OCI-LY7 (cell line): Measurements from ENCODE around the gene FAF2. TPM values are rescaled to one million over a fixed set of nuclear protein-coding genes. Genes with fewer than 3 reads are reported as not detected.

Experiments used
- BruUV-seq: library from RNA; stranded (reverse); fragments of 400-500 nt; replicated peaks from 2 replicates; lab custom pipeline; 2021; lab: Mats Ljungman, UMichigan
- CTCF ChIA-PET: fragments of 300-600 bp; sonication (Branson Sonifier 250); formaldehyde crosslinking; loops from one replicate; lab custom pipeline; 2022; ENCODE audit warnings: antibody characterized with exemption; ENCODE audit not compliant: unreplicated experiment; lab: Charles Lee
- POLR2A ChIA-PET: fragments of 300-600 bp; sonication (Branson Sonifier 250); formaldehyde crosslinking; loops from one replicate; lab custom pipeline; 2022; ENCODE audit warnings: antibody characterized with exemption; lab: Charles Lee
- DNase-seq: peaks from one replicate; pipeline ENCODE4 v3.0.0-alpha.2; 2015; ENCODE audit warnings: low spot score
- H2AFZ ChIP-seq: fragments of 200-600 bp; sonication (generic), shearing (Covaris generic); 2 replicates; pipeline ENCODE4 v1.6.1; 2014; ENCODE audit warnings: mild to moderate bottlenecking, antibody characterized with exemption, low read length, moderate library complexity
- H3K27ac ChIP-seq: fragments of 200-600 bp; sonication (generic); 2 replicates; pipeline ENCODE4 v1.5.1; 2014; ENCODE audit warnings: mixed run types, low read depth, mild to moderate bottlenecking, moderate library complexity, low read length, inconsistent platforms; ENCODE audit not compliant: poor library complexity, severe bottlenecking
- H3K36me3 ChIP-seq: fragments of 200-600 bp; sonication (generic); 2 replicates; pipeline ENCODE4 v1.6.1; 2014; ENCODE audit warnings: mild to moderate bottlenecking, antibody characterized with exemption, low read length, moderate library complexity, mixed read lengths; ENCODE audit not compliant: insufficient read depth
- H3K4me1 ChIP-seq: fragments of 200-600 bp; sonication (generic); 2 replicates; pipeline ENCODE4 v1.5.1; 2014; ENCODE audit warnings: mild to moderate bottlenecking, low read length; ENCODE audit not compliant: insufficient read depth, poor library complexity, severe bottlenecking
- H3K4me2 ChIP-seq: fragments of 200-600 bp; sonication (generic); 2 replicates; pipeline ENCODE4 v1.6.1; 2014; ENCODE audit warnings: mild to moderate bottlenecking, low read length
- H3K4me3 ChIP-seq: fragments of 200-600 bp; sonication (generic); 2 replicates; pipeline ENCODE4 v1.5.1; 2014; ENCODE audit warnings: mild to moderate bottlenecking, low read depth, low read length; ENCODE audit not compliant: poor library complexity, severe bottlenecking
- H3K79me2 ChIP-seq: fragments of 200-600 bp; sonication (generic); 2 replicates; pipeline ENCODE4 v1.6.1; 2016; ENCODE audit warnings: low read depth, mild to moderate bottlenecking, low read length, moderate library complexity, mixed read lengths; ENCODE audit not compliant: insufficient read depth
- H3K9me2 ChIP-seq: fragments of 200-600 bp; sonication (generic); 2 replicates; pipeline ENCODE4 v1.6.1; 2016; ENCODE audit warnings: mild to moderate bottlenecking, low read length, mixed read lengths; ENCODE audit not compliant: insufficient read depth
- H3K9me3 ChIP-seq: fragments of 200-600 bp; sonication (generic); 2 replicates; pipeline ENCODE4 v1.6.1; 2014; ENCODE audit warnings: mild to moderate bottlenecking, mixed run types, low read length, mixed read lengths
- H4K20me1 ChIP-seq: fragments of 200-600 bp; sonication (generic); 2 replicates; pipeline ENCODE4 v1.6.1; 2014; ENCODE audit warnings: mild to moderate bottlenecking, antibody characterized with exemption, low read length, moderate library complexity, mixed read lengths; ENCODE audit not compliant: insufficient read depth
- EZH2phosphoT487 ChIP-seq: fragments of 200-600 bp; sonication (generic); IDR thresholded peaks from 2 replicates; pipeline ENCODE4 v1.6.1; 2018; ENCODE audit warnings: low read depth, borderline replicate concordance, mild to moderate bottlenecking, mixed run types, antibody characterized with exemption, low read length, moderate library complexity, mixed read lengths
- intact Hi-C: fragments of 100-400 bp; cut with micrococcal nuclease; formaldehyde crosslinking; loops from one replicate; pipeline ENCODE4 v1.10.0; 2022; ENCODE audit not compliant: unreplicated experiment
- total RNA-seq, 2 experiments: library from RNA; depleted of rRNA in 1 of 2; stranded (reverse); fragments of >200 nt in 1 of 2; shearing (Covaris generic) in 1 of 2; gene quantifications; 2 replicates each; pipeline ENCODE4 v1.2.3, GENCODE V29; 2014 to 2022
- TF ChIP-seq, protein P1 (sequence below): fragments of 200-600 bp; sonication (generic); conservative IDR thresholded peaks from 2 replicates; pipeline ENCODE4 v1.5.1; 2014; ENCODE audit warnings: mild to moderate bottlenecking, antibody characterized with exemption, low read length, moderate library complexity, mixed read lengths

FAF2 gene
- total RNA-seq, 2 experiments from 2014 or later = 36.9 to 49.7 TPM

DNA sequence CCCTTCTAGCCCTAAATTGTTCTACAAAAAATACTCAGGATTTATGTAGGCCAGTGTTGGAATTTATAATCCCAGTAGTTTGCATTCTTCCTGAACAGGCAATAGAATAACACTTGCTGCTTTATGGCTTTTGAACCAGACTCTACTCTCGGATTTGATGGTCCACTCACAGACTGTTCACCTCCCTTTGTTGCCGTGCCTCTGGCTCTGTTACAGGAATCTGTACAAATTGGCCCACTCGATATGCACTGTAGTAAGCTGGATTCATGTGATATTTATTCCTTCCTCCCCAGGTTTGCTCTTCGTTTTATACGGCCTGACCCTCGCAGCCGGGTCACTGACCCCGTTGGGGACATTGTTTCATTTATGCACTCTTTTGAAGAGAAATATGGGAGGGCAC lies 43.7 kb downstream of the FAF2 start:
- ChIA-PET POLR2A (no interaction called here), CTCF (no interaction called here)
- H4K20me1 ChIP-seq = no peaks in the 10 kb centered on the region
- TF ChIP-seq, protein P1, sequence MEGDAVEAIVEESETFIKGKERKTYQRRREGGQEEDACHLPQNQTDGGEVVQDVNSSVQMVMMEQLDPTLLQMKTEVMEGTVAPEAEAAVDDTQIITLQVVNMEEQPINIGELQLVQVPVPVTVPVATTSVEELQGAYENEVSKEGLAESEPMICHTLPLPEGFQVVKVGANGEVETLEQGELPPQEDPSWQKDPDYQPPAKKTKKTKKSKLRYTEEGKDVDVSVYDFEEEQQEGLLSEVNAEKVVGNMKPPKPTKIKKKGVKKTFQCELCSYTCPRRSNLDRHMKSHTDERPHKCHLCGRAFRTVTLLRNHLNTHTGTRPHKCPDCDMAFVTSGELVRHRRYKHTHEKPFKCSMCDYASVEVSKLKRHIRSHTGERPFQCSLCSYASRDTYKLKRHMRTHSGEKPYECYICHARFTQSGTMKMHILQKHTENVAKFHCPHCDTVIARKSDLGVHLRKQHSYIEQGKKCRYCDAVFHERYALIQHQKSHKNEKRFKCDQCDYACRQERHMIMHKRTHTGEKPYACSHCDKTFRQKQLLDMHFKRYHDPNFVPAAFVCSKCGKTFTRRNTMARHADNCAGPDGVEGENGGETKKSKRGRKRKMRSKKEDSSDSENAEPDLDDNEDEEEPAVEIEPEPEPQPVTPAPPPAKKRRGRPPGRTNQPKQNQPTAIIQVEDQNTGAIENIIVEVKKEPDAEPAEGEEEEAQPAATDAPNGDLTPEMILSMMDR = no peak
- TF ChIP-seq EZH2phosphoT487 = no peak
- H3K4me1 ChIP-seq = no peaks in the 10 kb centered on the region
- H3K4me2 ChIP-seq = no peak overlapping the region
- H3K4me3 ChIP-seq = no peak overlapping the region
- no TSS peak for BruUV-seq
- H3K36me3 ChIP-seq = peaks cover 95% of the 10 kb centered on the region
- no peak overlapping the region for H3K27ac ChIP-seq
- H3K9me3 ChIP-seq = no peaks in the 10 kb centered on the region
- no peaks in the 10 kb centered on the region for H3K9me2 ChIP-seq
- no peaks in the 10 kb centered on the region for H3K79me2 ChIP-seq
- no peak for DNase-seq
- intact Hi-C loops = no loop called here
- no peak overlapping the region for H2AFZ ChIP-seq

DNA sequence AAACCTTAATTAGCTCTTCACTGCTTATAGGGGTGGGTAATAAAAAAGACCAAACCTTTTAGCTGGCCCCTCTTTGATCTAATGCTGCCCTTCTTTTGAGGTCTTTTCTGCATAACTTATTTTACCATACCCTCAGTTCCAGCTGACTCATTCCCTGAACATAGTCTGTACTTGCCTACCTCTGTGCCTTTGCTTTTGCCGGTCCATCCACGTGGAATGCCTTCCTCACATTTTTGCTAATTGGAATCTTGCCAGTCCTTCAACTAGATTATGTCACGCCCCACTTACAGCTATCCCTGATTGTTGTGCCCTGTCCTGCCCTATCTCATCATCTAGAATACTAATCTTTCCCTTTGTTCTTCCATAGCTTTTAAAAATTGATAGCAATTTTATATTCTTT lies 44.2 kb downstream of the FAF2 start:
- no peak overlapping the region for H2AFZ ChIP-seq
- POLR2A ChIA-PET = interaction anchor here (0.8 kb wide), 1 partner anchor 18 kb away, joined by 3 read pairs; no protein-coding TSS in a partner anchor
- DNase-seq = no peak
- H3K9me2 ChIP-seq = no peaks in the 10 kb centered on the region
- intact Hi-C loops = no loop called here
- no peaks in the 10 kb centered on the region for H3K79me2 ChIP-seq
- H3K36me3 ChIP-seq = peaks cover 95% of the 10 kb centered on the region
- H3K4me2 ChIP-seq = no peak overlapping the region
- no peaks in the 10 kb centered on the region for H3K9me3 ChIP-seq
- CTCF ChIA-PET = no interaction called here
- H3K4me1 ChIP-seq = no peaks in the 10 kb centered on the region
- H4K20me1 ChIP-seq = no peaks in the 10 kb centered on the region
- no peak overlapping the region for H3K4me3 ChIP-seq
- BruUV-seq = no TSS peak
- TF ChIP-seq, protein P1 = no peak
- no peak overlapping the region for H3K27ac ChIP-seq

DNA sequence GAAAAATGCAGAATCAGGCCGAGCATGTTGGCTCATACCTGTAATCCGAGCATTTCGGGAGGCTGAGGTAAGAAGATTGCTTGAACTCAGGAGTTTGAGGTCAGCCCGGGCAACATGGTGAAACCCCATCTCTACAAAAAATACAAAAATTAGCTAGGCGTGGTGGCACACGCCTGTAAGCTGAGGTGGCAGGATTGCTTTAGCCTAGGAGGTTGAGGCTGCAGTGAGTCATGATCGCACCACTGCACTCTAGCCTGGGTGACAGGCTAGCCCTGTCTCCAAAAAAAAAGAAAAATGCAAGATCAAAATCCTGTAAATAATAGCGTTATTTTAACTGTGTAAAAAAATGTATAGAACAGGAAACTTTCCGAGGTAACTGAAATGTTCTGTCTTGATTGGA lies 49.7 kb downstream of the FAF2 start:
- Histone ChIP-seq H3K79me2 (no peaks in the 10 kb centered on the region), H3K4me3 (no peak overlapping the region), H4K20me1 (no peaks in the 10 kb centered on the region), H3K4me1 (no peaks in the 10 kb centered on the region), H3K9me2 (no peaks in the 10 kb centered on the region), H3K36me3 (peaks cover 97% of the 10 kb centered on the region), H3K9me3 (no peaks in the 10 kb centered on the region), H3K27ac (no peak overlapping the region), H3K4me2 (no peak overlapping the region), H2AFZ (no peak overlapping the region)
- BruUV-seq = no TSS peak
- DNase-seq = no peak
- ChIA-PET POLR2A (no interaction called here), CTCF (no interaction called here)
- intact Hi-C loops = no loop called here
- TF ChIP-seq, protein P1 = no peak
- TF ChIP-seq EZH2phosphoT487 = no peak
